HepG2 (cell line): Measurements from ENCODE around the gene ATAD2B. TPM values are rescaled to one million over a fixed set of nuclear protein-coding genes. Genes with fewer than 3 reads are reported as not detected.

Experiments used
- ATAC-seq: fragments of 200-7000 bp; cut with Tn5 transposase; 3 replicates; pipeline ENCODE4 v1.9.1; 2020; ENCODE audit warnings: mild to moderate bottlenecking, moderate library complexity
- BruUV-seq: library from RNA; stranded (reverse); fragments of 400-500 nt; replicated peaks from 2 replicates; lab custom pipeline; 2021; lab: Mats Ljungman, UMichigan
- CTCF ChIA-PET: fragments of 300-600 bp; formaldehyde crosslinking; extraction: SDS; loops from one replicate; lab custom pipeline; 2021; ENCODE audit warnings: low total read pairs, inconsistent platforms, low intra/inter-chr PET ratio; lab: Yijun Ruan, JAX
- POLR2A ChIA-PET: fragments of 350-600 bp; sonication (Branson Sonifier 250); formaldehyde crosslinking; loops from one replicate; lab custom pipeline; 2020; ENCODE audit warnings: antibody characterized with exemption, inconsistent platforms; lab: Yijun Ruan, JAX
- DNase-seq: peaks from one replicate; pipeline ENCODE4 v3.0.0-alpha.2; 2015; ENCODE audit warnings: low spot score
- FAIRE-seq: peaks from 3 replicates; lab custom pipeline; 2011; peaks lifted over from hg19 to GRCh38; lab: Jason Lieb, UNC
- H2AFZ ChIP-seq: one replicate; pipeline ENCODE4 v1.6.1; 2011; ENCODE audit warnings: low read length, inconsistent platforms
- H3K27ac ChIP-seq: fragments of 300-600 bp; 3 replicates; pipeline ENCODE4 v1.8.0; 2011; ENCODE audit warnings: mixed run types, mild to moderate bottlenecking, mixed read lengths, low read length, inconsistent platforms; ENCODE audit not compliant: insufficient read depth; ENCODE audit errors: extremely low read length
- H3K27me3 ChIP-seq, 2 experiments: fragments of 200-600 bp in 1 of 2; 2 replicates in 1 of 2; 3 replicates in 1 of 2; pipeline versions ENCODE4 v1.6.0 to v1.8.0; 2011; ENCODE audit warnings: low read length in 2 of 2, mild to moderate bottlenecking in 2 of 2, moderate library complexity in 2 of 2, inconsistent platforms in 1 of 2; ENCODE audit not compliant: insufficient read depth in 2 of 2, control insufficient read depth in 1 of 2
- H3K36me3 ChIP-seq, 2 experiments: fragments of 200-600 bp in 1 of 2; replicated peaks in 1 of 2; 2 replicates in 1 of 2; 3 replicates in 1 of 2; pipeline versions ENCODE4 v1.5.1 to v1.8.0; 2011; ENCODE audit warnings: low read length in 2 of 2, inconsistent platforms in 1 of 2; ENCODE audit not compliant: insufficient read depth in 2 of 2, control insufficient read depth in 1 of 2
- H3K4me1 ChIP-seq: 2 replicates; pipeline ENCODE4 v1.5.1; 2012; ENCODE audit warnings: low read length, inconsistent platforms; ENCODE audit not compliant: insufficient read depth
- H3K4me2 ChIP-seq: 2 replicates; pipeline ENCODE4 v1.6.0; 2011; ENCODE audit warnings: low read depth, low read length, inconsistent platforms
- H3K4me3 ChIP-seq, 3 experiments: fragments of 200-600 bp in 1 of 3; sonication (generic), shearing (Covaris generic) in 1 of 3; replicated peaks in 1 of 3; 2 replicates each; pipeline ENCODE4 v1.5.1; 2011 to 2016; ENCODE audit warnings: low read length in 3 of 3, inconsistent platforms in 2 of 3, low read depth in 2 of 3, mild to moderate bottlenecking in 2 of 3, control low read depth in 1 of 3, mixed read lengths in 1 of 3; ENCODE audit not compliant: insufficient read depth in 1 of 3
- H3K79me2 ChIP-seq: one replicate; pipeline ENCODE4 v1.6.1; 2011; ENCODE audit warnings: low read length, inconsistent platforms; ENCODE audit not compliant: insufficient read depth
- H3K9ac ChIP-seq: 2 replicates; pipeline ENCODE4 v1.6.0; 2011; ENCODE audit warnings: mild to moderate bottlenecking, low read depth, low read length, inconsistent platforms; ENCODE audit not compliant: insufficient read depth
- H3K9me3 ChIP-seq: 2 replicates; pipeline ENCODE4 v1.5.1; 2012; ENCODE audit warnings: mild to moderate bottlenecking, low read length
- H4K20me1 ChIP-seq: 2 replicates; pipeline ENCODE4 v1.6.0; 2011; ENCODE audit warnings: inconsistent platforms, mild to moderate bottlenecking, low read length, moderate library complexity; ENCODE audit not compliant: insufficient read depth
- EED ChIP-seq: sonication (generic); formaldehyde crosslinking; IDR thresholded peaks from 2 replicates; pipeline ENCODE4 v1.5.0; 2020; ENCODE audit warnings: mild to moderate bottlenecking, missing genetic modification reagents
- FOXC1 ChIP-seq: sonication (generic); formaldehyde crosslinking; IDR thresholded peaks from 2 replicates; pipeline ENCODE4 v1.8.0; 2022; ENCODE audit warnings: mild to moderate bottlenecking, missing genetic modification reagents, borderline replicate concordance
- HNF4G ChIP-seq, 2 experiments: sonication (generic) in 1 of 2; formaldehyde crosslinking in 1 of 2; IDR thresholded peaks; 2 replicates each; pipeline versions ENCODE4 v1.4.0 to v1.6.1; 2011 to 2020; ENCODE audit warnings: borderline replicate concordance in 2 of 2, low read depth in 2 of 2, mild to moderate bottlenecking in 2 of 2, low read length in 1 of 2, missing genetic modification reagents in 1 of 2, moderate library complexity in 1 of 2
- KDM6A ChIP-seq: IDR thresholded peaks from 2 replicates; pipeline ENCODE4 v1.6.1; 2016; ENCODE audit warnings: low read depth
- KLF11 ChIP-seq: IDR thresholded peaks from 2 replicates; pipeline ENCODE4 v1.6.1; 2016; ENCODE audit warnings: missing compliant biosample characterization
- NR1H2 ChIP-seq: sonication (generic); formaldehyde crosslinking; IDR thresholded peaks from 2 replicates; pipeline ENCODE4 v1.8.1; 2022; ENCODE audit warnings: low read depth, missing genetic modification reagents, borderline replicate concordance
- TAF1 ChIP-seq: sonication (generic); formaldehyde crosslinking; IDR thresholded peaks from 2 replicates; pipeline ENCODE4 v1.4.0; 2020; ENCODE audit warnings: missing genetic modification reagents
- ZNF17 ChIP-seq: sonication (generic); formaldehyde crosslinking; IDR thresholded peaks from 2 replicates; pipeline ENCODE4 v1.5.0; 2020; ENCODE audit warnings: mild to moderate bottlenecking, missing genetic modification reagents
- ZNF414 ChIP-seq: sonication (generic); formaldehyde crosslinking; IDR thresholded peaks from 2 replicates; pipeline ENCODE4 v1.5.0; 2020; ENCODE audit warnings: missing genetic modification reagents
- ZNF501 ChIP-seq: sonication (generic); formaldehyde crosslinking; IDR thresholded peaks from 2 replicates; pipeline ENCODE4 v1.5.1; 2020; ENCODE audit warnings: mild to moderate bottlenecking, moderate library complexity, missing genetic modification reagents
- WGBS: methylation state at CpG from one replicate; pipeline ENCODE4 v1.1.6; 2017; ENCODE audit warnings: low lambda C conversion rate; 5-methylcytosine and 5-hydroxymethylcytosine counted together
- in situ Hi-C: cut with HindIII; loops from 2 replicates; pipeline ENCODE4 v1.10.0; 2017; ENCODE audit warnings: low pct_unique_long_range_greater_than_20kb; ENCODE audit not compliant: extremely low pct_ligation_motif_present
- intact Hi-C: fragments of 100-400 bp; cut with micrococcal nuclease; formaldehyde crosslinking; loops from one replicate; pipeline ENCODE4 v1.10.0; 2022; ENCODE audit not compliant: unreplicated experiment
- polyA plus RNA-seq, 8 experiments: library from polyadenylated mRNA; depleted of rRNA in 3 of 8; stranded (reverse) in 7 of 8; unstranded in 1 of 8; fragments of >200 nt; fragmentation: Illumina TruSeq in 4 of 8; extraction: Trizol in 4 of 8; gene quantifications; 2 replicates each; pipeline versions ENCODE4 v1.2.1 to v1.2.3, GENCODE V29; 2011 to 2016; ENCODE audit warnings: low read depth in 4 of 8, missing spikeins in 1 of 8, mixed read lengths in 1 of 8; ENCODE audit not compliant: insufficient read depth in 1 of 8
- total RNA-seq, 5 experiments: library from RNA; depleted of rRNA; stranded (reverse); fragments of >200 nt; fragmentation: Illumina TruSeq; extraction: Trizol; gene quantifications; 2 replicates each; pipeline ENCODE4 v1.2.3, GENCODE V29; 2016; ENCODE audit warnings: low read depth in 1 of 5

Gene ATAD2B
- total and polyA plus RNA-seq, 2 of the 13 experiments (the other 11 are each of a cell fraction or from before 2014, with no cell fraction given) = 5.3 to 22.2 TPM

- TF ChIP-seq ZNF414 = no peak
- TF ChIP-seq NR1H2 = no peak
Measured at GRCh38 chr2:23767876-23768621, 158.9 kb downstream of the ATAD2B start (continued).

GRCh38 chr2:23762141-23762540, 164.8 kb downstream of the ATAD2B start:
- intact Hi-C loops = no loop called here
- Histone ChIP-seq H3K4me1 (peaks cover 9% of the 10 kb centered on the region; the same call in 1 of the 2 replicates), H3K27me3 (no peaks in the 10 kb centered on the region), H3K9me3 (no peaks in the 10 kb centered on the region), H3K36me3 (peaks cover 4 to 27% of the 10 kb centered on the region in 2 experiments; a peak in 4 of 5 replicates), H3K27ac (no peak overlapping the region), H3K79me2 (no peaks in the 10 kb centered on the region), H4K20me1 (no peaks in the 10 kb centered on the region), H2AFZ (no peak overlapping the region), H3K4me3 (no peak overlapping the region), H3K9ac (no peak overlapping the region), H3K4me2 (no peak overlapping the region)
- DNase-seq (no peak), FAIRE-seq (no peak), ATAC-seq (no peak)
- CTCF ChIA-PET = no interaction called here
- TF ChIP-seq ZNF501 (CRISPR knock-in tag) (no peak), KLF11 (CRISPR knock-in tag) (no peak), KDM6A (CRISPR knock-in tag) (no peak), EED (no peak), FOXC1 (CRISPR knock-in tag) (no peak), TAF1 (CRISPR knock-in tag) (no peak), ZNF17 (CRISPR knock-in tag) (no peak), HNF4G (IDR thresholded peaks at IDR 0.05; ENCODE audit: borderline replicate concordance, low read depth, low read length) (no peak), HNF4G (CRISPR knock-in tag; IDR thresholded peaks at IDR 0.05; ENCODE audit: borderline replicate concordance, low read depth) (no peak)
- POLR2A ChIA-PET = no interaction called here
- in situ Hi-C loops = no loop called here
- 85% methylated on average over 3 of the region's 3 CpGs for WGBS
- BruUV-seq = no TSS peak
